Germinal center (tissue), 1 donor: ENCODE data around the gene CABLES2.
"Not testable (repeated sequence)": the region's sequence is repeated elsewhere in the genome, so short reads cannot be mapped to it uniquely, and the experiment has no call there.

ENCODE experiments used
- DNase-seq: peaks from one replicate; pipeline ENCODE4 v3.0.0; 2012; ENCODE audit warnings: mixed read lengths, low spot score

The CABLES2 gene

GRCh38 chr20:62433658-62434497, 26.8 kb upstream of the CABLES2 start:
- no peak for DNase-seq

- no peak for DNase-seq
These were observed 23.9 kb upstream of the CABLES2 start for GRCh38 chr20:62430866-62431447.

GRCh38 chr20:62430311-62430853, 23.3 kb upstream of the CABLES2 start:
- DNase-seq = no peak

GRCh38 chr20:62429455-62430310, 22.6 kb upstream of the CABLES2 start:
- DNase-seq = no peak

GRCh38 chr20:62428396-62429295, 21.6 kb upstream of the CABLES2 start:
- no peak for DNase-seq

GRCh38 chr20:62428002-62428372, 20.9 kb upstream of the CABLES2 start:
- DNase-seq = no peak

GRCh38 chr20:62427172-62428001, 20.3 kb upstream of the CABLES2 start, which contains the start of gene RBBP8NL:
Gene RBBP8NL (minus strand): TSS chr20:62427539. CDS start chr20:62419647, 7,892 bp downstream.
- no peak for DNase-seq

- DNase-seq = no peak
These were observed 19.6 kb upstream of the CABLES2 start for GRCh38 chr20:62426699-62427131.

- DNase-seq = not testable (repeated sequence)
These were observed 18.9 kb upstream of the CABLES2 start for GRCh38 chr20:62426059-62426348.

- no peak for DNase-seq
These were observed 18.4 kb upstream of the CABLES2 start for GRCh38 chr20:62425281-62426058.

GRCh38 chr20:62424249-62425107, 17.4 kb upstream of the CABLES2 start:
- DNase-seq = no peak

GRCh38 chr20:62423326-62423706, 16.2 kb upstream of the CABLES2 start:
- DNase-seq = no peak

- no peak for DNase-seq
These were observed 15.7 kb upstream of the CABLES2 start for GRCh38 chr20:62422636-62423325.

- no peak for DNase-seq
These were observed 14.6 kb upstream of the CABLES2 start for GRCh38 chr20:62421716-62421990.

- DNase-seq = no peak
These were observed 14.0 kb upstream of the CABLES2 start for GRCh38 chr20:62420846-62421715.

GRCh38 chr20:62419759-62420158, 12.7 kb upstream of the CABLES2 start:
- DNase-seq = no peak

GRCh38 chr20:62418709-62419487, 11.8 kb upstream of the CABLES2 start:
- no peak for DNase-seq
